Prostate gland (tissue), 2 donors: ENCODE measurements around the gene TPH2.

ENCODE experiments used
- POLR2AphosphoS5 ChIP-seq: sonication (generic); formaldehyde crosslinking; IDR thresholded peaks from one replicate; pipeline ENCODE4 v1.6.1; 2017; ENCODE audit warnings: antibody characterized with exemption
- TF ChIP-seq, protein P1 (sequence below), 4 experiments: fragments of 200-600 bp in 2 of 4; fragments of 450-650 bp in 2 of 4; sonication (generic) in 2 of 4; IDR thresholded peaks; 1 replicate in 3 of 4; 2 replicates in 1 of 4; pipeline ENCODE4 v1.5.1; 2016 to 2019; ENCODE audit warnings: antibody characterized with exemption in 4 of 4, mild to moderate bottlenecking in 2 of 4, moderate library complexity in 2 of 4

DNA sequence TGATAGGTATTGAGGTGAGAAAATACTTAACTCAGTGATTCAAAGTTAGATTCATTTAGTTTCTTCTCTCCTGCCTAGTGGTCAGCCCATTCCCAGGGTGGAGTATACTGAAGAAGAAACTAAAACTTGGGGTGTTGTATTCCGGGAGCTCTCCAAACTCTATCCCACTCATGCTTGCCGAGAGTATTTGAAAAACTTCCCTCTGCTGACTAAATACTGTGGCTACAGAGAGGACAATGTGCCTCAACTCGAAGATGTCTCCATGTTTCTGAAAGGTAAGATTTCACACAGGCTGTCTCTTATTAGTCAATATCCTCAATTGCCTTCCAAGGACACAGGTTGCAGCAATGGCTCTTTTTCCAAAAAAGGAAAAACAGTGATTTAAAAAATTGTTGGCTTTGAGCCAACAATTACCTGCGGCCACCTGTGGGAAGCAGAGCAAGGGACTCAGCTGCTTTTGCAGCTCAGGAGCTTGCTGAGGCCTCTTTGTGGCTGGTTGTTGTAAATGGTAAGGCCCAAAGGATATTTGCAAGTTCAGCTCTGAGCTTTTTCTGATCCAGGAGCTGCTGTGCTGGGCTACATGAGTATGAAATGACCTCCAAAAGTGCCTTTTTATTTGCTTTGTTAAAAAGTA is 33.9 kb downstream of the TPH2 start:
- TF ChIP-seq, protein P1, sequence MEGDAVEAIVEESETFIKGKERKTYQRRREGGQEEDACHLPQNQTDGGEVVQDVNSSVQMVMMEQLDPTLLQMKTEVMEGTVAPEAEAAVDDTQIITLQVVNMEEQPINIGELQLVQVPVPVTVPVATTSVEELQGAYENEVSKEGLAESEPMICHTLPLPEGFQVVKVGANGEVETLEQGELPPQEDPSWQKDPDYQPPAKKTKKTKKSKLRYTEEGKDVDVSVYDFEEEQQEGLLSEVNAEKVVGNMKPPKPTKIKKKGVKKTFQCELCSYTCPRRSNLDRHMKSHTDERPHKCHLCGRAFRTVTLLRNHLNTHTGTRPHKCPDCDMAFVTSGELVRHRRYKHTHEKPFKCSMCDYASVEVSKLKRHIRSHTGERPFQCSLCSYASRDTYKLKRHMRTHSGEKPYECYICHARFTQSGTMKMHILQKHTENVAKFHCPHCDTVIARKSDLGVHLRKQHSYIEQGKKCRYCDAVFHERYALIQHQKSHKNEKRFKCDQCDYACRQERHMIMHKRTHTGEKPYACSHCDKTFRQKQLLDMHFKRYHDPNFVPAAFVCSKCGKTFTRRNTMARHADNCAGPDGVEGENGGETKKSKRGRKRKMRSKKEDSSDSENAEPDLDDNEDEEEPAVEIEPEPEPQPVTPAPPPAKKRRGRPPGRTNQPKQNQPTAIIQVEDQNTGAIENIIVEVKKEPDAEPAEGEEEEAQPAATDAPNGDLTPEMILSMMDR (IDR thresholded peaks at IDR 0.05): no peak
- TF ChIP-seq POLR2AphosphoS5: no peak
